Colonic mucosa (tissue), 4 donors: ENCODE data around the gene RAB3C. TPM values are rescaled to one million over a fixed set of nuclear protein-coding genes. Genes with fewer than 3 reads are reported as not detected.

Experiments used
- DNase-seq: peaks from one replicate; pipeline ENCODE4 v3.0.0-alpha.2; 2020
- H3K27ac ChIP-seq: fragments of 200-600 bp; one replicate; pipeline ENCODE4 v1.8.0; 2021
- H3K27me3 ChIP-seq: fragments of 200-600 bp; one replicate; pipeline ENCODE4 v1.8.0; 2021
- H3K36me3 ChIP-seq: fragments of 200-600 bp; one replicate; pipeline ENCODE4 v1.8.0; 2021
- H3K4me1 ChIP-seq: fragments of 200-600 bp; one replicate; pipeline ENCODE4 v1.8.0; 2021; ENCODE audit warnings: mild to moderate bottlenecking
- H3K4me3 ChIP-seq: fragments of 200-600 bp; one replicate; pipeline ENCODE4 v1.8.0; 2021
- H3K9ac ChIP-seq, 2 donors: one replicate each; pipeline ENCODE4 v1.7.0; 2013; ENCODE audit warnings: control low read depth in 2 of 2, low read depth in 2 of 2, low read length in 2 of 2
- H3K9me3 ChIP-seq: fragments of 200-600 bp; one replicate; pipeline ENCODE4 v1.8.0; 2021
- CTCF ChIP-seq: fragments of 200-600 bp; IDR thresholded peaks from one replicate; pipeline ENCODE4 v1.8.0; 2022; ENCODE audit warnings: antibody characterized with exemption, mild to moderate bottlenecking
- intact Hi-C: fragments of 100-400 bp; cut with DNase I; formaldehyde crosslinking; loops from one replicate; pipeline ENCODE4 v1.14.1; 2022
- total RNA-seq, 2 donors: library from RNA; stranded (reverse); fragmentation: NEBNext Ultra II Directional in 1 of 2; extraction: Animal tissue kit (Norgen Biotek cat#: 25700) in 1 of 2; gene quantifications; one replicate each; pipeline ENCODE4 v1.2.1, GENCODE V29; 2021
- donor health status: healthy.
- donor health status: DM: no; HTN: no; CAD: no.
- donor health status: DM: no; HTN: no; CAD: no.

The RAB3C gene
- total RNA-seq, 2 donors from 2014 or later: 1.1 to 1.2 TPM

GRCh38 chr5:58851153-58851552 is 268.3 kb downstream of the RAB3C start:
- no peak for DNase-seq
- intact Hi-C loops: loop anchor here (5.0 kb wide), 1 partner anchor 349 kb away; no protein-coding TSS in a partner anchor
- H3K36me3 ChIP-seq: no peaks in the 10 kb centered on the region
- no peak overlapping the region for H3K4me3 ChIP-seq
- H3K27me3 ChIP-seq: no peaks in the 10 kb centered on the region
- H3K27ac ChIP-seq: no peak overlapping the region
- no peak for TF ChIP-seq CTCF
- H3K4me1 ChIP-seq: no peaks in the 10 kb centered on the region
- no peak overlapping the region for H3K9ac ChIP-seq
- H3K9me3 ChIP-seq: no peaks in the 10 kb centered on the region

DNA sequence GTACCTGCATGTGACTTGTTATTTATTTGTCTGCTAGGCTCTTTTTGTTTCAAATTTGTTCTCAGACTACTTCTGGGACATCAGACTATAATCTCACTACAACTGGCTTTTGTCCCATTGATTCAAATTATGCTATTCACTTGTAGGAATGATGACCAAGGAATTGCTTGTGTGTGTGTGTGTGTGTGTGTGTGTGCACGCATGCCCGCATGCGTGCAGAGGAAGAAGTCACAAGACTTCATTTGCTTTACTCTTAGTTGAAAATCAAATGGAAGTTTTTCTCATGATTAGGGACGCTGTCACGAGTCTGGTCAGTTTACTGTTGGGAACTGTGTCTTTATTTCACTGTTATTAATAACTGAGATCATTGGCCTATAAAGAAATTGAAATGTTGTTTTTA is 268.7 kb downstream of the RAB3C start:
- DNase-seq: no peak
- Histone ChIP-seq H3K36me3 (no peaks in the 10 kb centered on the region), H3K27ac (no peak overlapping the region), H3K9ac (no peak overlapping the region), H3K4me3 (no peak overlapping the region), H3K27me3 (no peaks in the 10 kb centered on the region), H3K9me3 (no peaks in the 10 kb centered on the region), H3K4me1 (no peaks in the 10 kb centered on the region)
- intact Hi-C loops: loop anchor here (5.0 kb wide), 1 partner anchor 349 kb away; no protein-coding TSS in a partner anchor
- TF ChIP-seq CTCF: no peak

DNA sequence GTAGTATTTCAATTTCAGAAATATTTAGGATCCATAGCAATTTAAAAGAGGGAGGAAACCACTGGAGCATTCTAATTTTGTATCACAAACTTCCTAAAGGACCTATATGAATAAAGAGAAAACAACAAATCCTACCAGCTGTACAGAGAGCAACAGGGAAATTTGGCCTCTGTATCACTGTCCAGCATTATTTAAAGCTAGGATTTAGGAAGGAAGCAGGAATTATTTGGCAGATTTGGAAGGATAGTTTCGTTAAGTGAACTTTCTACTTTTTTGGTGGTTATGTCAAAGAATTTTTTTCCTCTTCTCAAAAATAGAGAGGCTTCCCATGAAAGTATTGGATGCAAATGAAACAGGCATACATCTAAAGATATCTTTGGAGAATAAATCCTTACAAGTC is 269.7 kb downstream of the RAB3C start:
- H3K4me3 ChIP-seq: no peak overlapping the region
- TF ChIP-seq CTCF: no peak
- no peaks in the 10 kb centered on the region for H3K36me3 ChIP-seq
- no peaks in the 10 kb centered on the region for H3K9me3 ChIP-seq
- H3K4me1 ChIP-seq: no peaks in the 10 kb centered on the region
- no peaks in the 10 kb centered on the region for H3K27me3 ChIP-seq
- intact Hi-C loops: loop anchor here (5.0 kb wide), 1 partner anchor 350 kb away; no protein-coding TSS in a partner anchor
- H3K27ac ChIP-seq: no peak overlapping the region
- no peak overlapping the region for H3K9ac ChIP-seq
- DNase-seq: no peak

GRCh38 chr5:58854441-58854840 is 271.6 kb downstream of the RAB3C start:
- Histone ChIP-seq H3K27me3 (no peaks in the 10 kb centered on the region), H3K9me3 (no peaks in the 10 kb centered on the region), H3K36me3 (no peaks in the 10 kb centered on the region), H3K4me3 (no peak overlapping the region), H3K4me1 (no peaks in the 10 kb centered on the region), H3K9ac (no peak overlapping the region), H3K27ac (no peak overlapping the region)
- DNase-seq: no peak
- TF ChIP-seq CTCF: no peak
- intact Hi-C loops: loop anchor here (5.0 kb wide), 1 partner anchor 352 kb away; no protein-coding TSS in a partner anchor

- H3K4me1 ChIP-seq: no peaks in the 10 kb centered on the region
- no peak overlapping the region for H3K9ac ChIP-seq
- no peak overlapping the region for H3K27ac ChIP-seq
- no peaks in the 10 kb centered on the region for H3K27me3 ChIP-seq
- intact Hi-C loops: no loop called here
- no peaks in the 10 kb centered on the region for H3K9me3 ChIP-seq
- no peak for DNase-seq
- TF ChIP-seq CTCF: no peak
- H3K36me3 ChIP-seq: no peaks in the 10 kb centered on the region
- H3K4me3 ChIP-seq: no peak overlapping the region
These were observed 273.2 kb downstream of the RAB3C start for GRCh38 chr5:58855851-58856739.
